Activated CD4-positive, alpha-beta memory T cell treated with anti-CD3 and anti-CD28 coated beads for 36 hours (primary cell): ENCODE results near the gene PLD1. TPM values are rescaled to one million over a fixed set of nuclear protein-coding genes. Genes with fewer than 3 reads are reported as not detected.

Experiments used
- CTCF ChIA-PET: fragments of 350-600 bp; sonication (Branson Sonifier 250); formaldehyde crosslinking; loops from one replicate; lab custom pipeline; 2021; ENCODE audit warnings: antibody characterized with exemption, inconsistent platforms; lab: Charles Lee
- POLR2A ChIA-PET: fragments of 350-600 bp; sonication (Branson Sonifier 250); formaldehyde crosslinking; loops from one replicate; lab custom pipeline; 2021; ENCODE audit warnings: antibody characterized with exemption; lab: Charles Lee
- DNase-seq: peaks from one replicate; pipeline ENCODE4 v3.0.0-alpha.2; 2020
- H3K27ac Mint-ChIP-seq: one replicate; pipeline ENCODE4 v1.8.0; 2021; ENCODE audit warnings: mixed read lengths
- H3K27me3 Mint-ChIP-seq: one replicate; pipeline ENCODE4 v1.8.0; 2021; ENCODE audit warnings: mixed read lengths
- H3K36me3 Mint-ChIP-seq: one replicate; pipeline ENCODE4 v1.8.0; 2021; ENCODE audit warnings: mixed read lengths
- H3K4me1 Mint-ChIP-seq: one replicate; pipeline ENCODE4 v1.8.0; 2021; ENCODE audit warnings: low read depth, mixed read lengths
- H3K4me3 Mint-ChIP-seq: one replicate; pipeline ENCODE4 v1.8.0; 2021; ENCODE audit warnings: mild to moderate bottlenecking, mixed read lengths
- H3K9me3 Mint-ChIP-seq: one replicate; pipeline ENCODE4 v1.8.0; 2021; ENCODE audit warnings: mixed read lengths
- intact Hi-C: fragments of 100-400 bp; cut with micrococcal nuclease; formaldehyde crosslinking; loops from one replicate; pipeline ENCODE4 v1.15.1; 2023
- total RNA-seq, 2 experiments: library from RNA; stranded (reverse); gene quantifications; one replicate each; pipeline ENCODE4 v1.2.3, GENCODE V29; 2021

Gene PLD1
- total RNA-seq, 2 experiments from 2014 or later, result 0.99 to 1.4 TPM

GRCh38 chr3:171678971-171679492 lies 131.3 kb downstream of the PLD1 start:
- H3K4me1 Mint-ChIP-seq, result no peaks in the 10 kb centered on the region
- no peaks in the 10 kb centered on the region for H3K36me3 Mint-ChIP-seq
- peaks cover 11% of the 10 kb centered on the region for H3K27me3 Mint-ChIP-seq
- ChIA-PET POLR2A (no interaction called here), CTCF (interaction anchor here (0.9 kb wide), 1 partner anchor 94 kb away, joined by 3 read pairs; no protein-coding TSS in a partner anchor)
- H3K27ac Mint-ChIP-seq, result no peak overlapping the region
- intact Hi-C loops, result no loop called here
- H3K4me3 Mint-ChIP-seq, result no peak overlapping the region
- H3K9me3 Mint-ChIP-seq, result no peaks in the 10 kb centered on the region
- DNase-seq, result no peak

GRCh38 chr3:171677706-171678105 lies 132.6 kb downstream of the PLD1 start:
- H3K27me3 Mint-ChIP-seq, result no peaks in the 10 kb centered on the region
- H3K4me3 Mint-ChIP-seq, result no peak overlapping the region
- DNase-seq, result no peak
- no peak overlapping the region for H3K27ac Mint-ChIP-seq
- no peaks in the 10 kb centered on the region for H3K9me3 Mint-ChIP-seq
- intact Hi-C loops, result no loop called here
- no peaks in the 10 kb centered on the region for H3K4me1 Mint-ChIP-seq
- ChIA-PET CTCF (no interaction called here), POLR2A (no interaction called here)
- no peaks in the 10 kb centered on the region for H3K36me3 Mint-ChIP-seq

GRCh38 chr3:171676601-171677175 lies 133.6 kb downstream of the PLD1 start:
- no peak overlapping the region for H3K27ac Mint-ChIP-seq
- H3K4me1 Mint-ChIP-seq, result no peaks in the 10 kb centered on the region
- no peaks in the 10 kb centered on the region for H3K36me3 Mint-ChIP-seq
- H3K4me3 Mint-ChIP-seq, result no peak overlapping the region
- CTCF ChIA-PET, result no interaction called here
- H3K9me3 Mint-ChIP-seq, result no peaks in the 10 kb centered on the region
- no peak for DNase-seq
- H3K27me3 Mint-ChIP-seq, result no peaks in the 10 kb centered on the region
- POLR2A ChIA-PET, result no interaction called here
- intact Hi-C loops, result no loop called here

- Mint-ChIP-seq H3K27ac (no peak overlapping the region), H3K27me3 (no peaks in the 10 kb centered on the region), H3K4me1 (no peaks in the 10 kb centered on the region), H3K36me3 (no peaks in the 10 kb centered on the region), H3K4me3 (no peak overlapping the region), H3K9me3 (no peaks in the 10 kb centered on the region)
- intact Hi-C loops, result no loop called here
- ChIA-PET POLR2A (no interaction called here), CTCF (no interaction called here)
- DNase-seq, result no peak
These were observed 136.3 kb downstream of the PLD1 start for GRCh38 chr3:171673951-171674350.

- H3K9me3 Mint-ChIP-seq, result no peaks in the 10 kb centered on the region
- H3K4me1 Mint-ChIP-seq, result no peaks in the 10 kb centered on the region
- H3K36me3 Mint-ChIP-seq, result no peaks in the 10 kb centered on the region
- DNase-seq, result no peak
- intact Hi-C loops, result no loop called here
- CTCF ChIA-PET, result no interaction called here
- H3K27me3 Mint-ChIP-seq, result no peaks in the 10 kb centered on the region
- H3K4me3 Mint-ChIP-seq, result no peak overlapping the region
- no peak overlapping the region for H3K27ac Mint-ChIP-seq
- POLR2A ChIA-PET, result interaction anchor here (0.6 kb wide), 2 partner anchors 525 to 661 kb away, joined by 3 to 5 read pairs; no protein-coding TSS in a partner anchor
These were observed 137.7 kb downstream of the PLD1 start for GRCh38 chr3:171672538-171672937.

GRCh38 chr3:171672124-171672523 lies 138.2 kb downstream of the PLD1 start:
- intact Hi-C loops, result no loop called here
- Mint-ChIP-seq H3K27ac (no peak overlapping the region), H3K9me3 (no peaks in the 10 kb centered on the region), H3K4me1 (no peaks in the 10 kb centered on the region), H3K4me3 (no peak overlapping the region), H3K27me3 (no peaks in the 10 kb centered on the region), H3K36me3 (no peaks in the 10 kb centered on the region)
- POLR2A ChIA-PET, result no interaction called here
- no peak for DNase-seq
- CTCF ChIA-PET, result no interaction called here

- Mint-ChIP-seq H3K36me3 (no peaks in the 10 kb centered on the region), H3K4me1 (no peaks in the 10 kb centered on the region), H3K27me3 (no peaks in the 10 kb centered on the region), H3K4me3 (no peak overlapping the region), H3K27ac (no peak overlapping the region), H3K9me3 (no peaks in the 10 kb centered on the region)
- DNase-seq, result no peak
- intact Hi-C loops, result no loop called here
- ChIA-PET CTCF (no interaction called here), POLR2A (no interaction called here)
These were observed 138.6 kb downstream of the PLD1 start for GRCh38 chr3:171671709-171672108.

- no peak overlapping the region for H3K27ac Mint-ChIP-seq
- peaks cover 2% of the 10 kb centered on the region for H3K27me3 Mint-ChIP-seq
- no peak for DNase-seq
- intact Hi-C loops, result no loop called here
- ChIA-PET CTCF (no interaction called here), POLR2A (no interaction called here)
- H3K4me3 Mint-ChIP-seq, result no peak overlapping the region
- no peaks in the 10 kb centered on the region for H3K36me3 Mint-ChIP-seq
- H3K4me1 Mint-ChIP-seq, result no peaks in the 10 kb centered on the region
- no peaks in the 10 kb centered on the region for H3K9me3 Mint-ChIP-seq
These were observed 143.8 kb downstream of the PLD1 start for GRCh38 chr3:171666516-171666915.

GRCh38 chr3:171663805-171664204 lies 146.5 kb downstream of the PLD1 start:
- intact Hi-C loops, result no loop called here
- no peaks in the 10 kb centered on the region for H3K9me3 Mint-ChIP-seq
- DNase-seq, result no peak
- no peak overlapping the region for H3K4me3 Mint-ChIP-seq
- no peaks in the 10 kb centered on the region for H3K4me1 Mint-ChIP-seq
- no peaks in the 10 kb centered on the region for H3K36me3 Mint-ChIP-seq
- peaks cover 2% of the 10 kb centered on the region for H3K27me3 Mint-ChIP-seq
- ChIA-PET POLR2A (no interaction called here), CTCF (no interaction called here)
- no peak overlapping the region for H3K27ac Mint-ChIP-seq

- intact Hi-C loops, result no loop called here
- H3K4me3 Mint-ChIP-seq, result no peak overlapping the region
- no peaks in the 10 kb centered on the region for H3K9me3 Mint-ChIP-seq
- H3K27me3 Mint-ChIP-seq, result peaks cover 2% of the 10 kb centered on the region
- DNase-seq, result no peak
- ChIA-PET POLR2A (no interaction called here), CTCF (no interaction called here)
- no peaks in the 10 kb centered on the region for H3K4me1 Mint-ChIP-seq
- H3K27ac Mint-ChIP-seq, result no peak overlapping the region
- no peaks in the 10 kb centered on the region for H3K36me3 Mint-ChIP-seq
These were observed 148.8 kb downstream of the PLD1 start for GRCh38 chr3:171661484-171661883.

GRCh38 chr3:171660188-171660587 lies 150.1 kb downstream of the PLD1 start:
- H3K36me3 Mint-ChIP-seq, result no peaks in the 10 kb centered on the region
- no peaks in the 10 kb centered on the region for H3K9me3 Mint-ChIP-seq
- H3K4me1 Mint-ChIP-seq, result no peaks in the 10 kb centered on the region
- peaks cover 2% of the 10 kb centered on the region for H3K27me3 Mint-ChIP-seq
- CTCF ChIA-PET, result no interaction called here
- DNase-seq, result no peak
- no peak overlapping the region for H3K4me3 Mint-ChIP-seq
- no peak overlapping the region for H3K27ac Mint-ChIP-seq
- POLR2A ChIA-PET, result no interaction called here
- intact Hi-C loops, result no loop called here

- Mint-ChIP-seq H3K27ac (no peak overlapping the region), H3K36me3 (no peaks in the 10 kb centered on the region), H3K4me3 (no peak overlapping the region), H3K9me3 (no peaks in the 10 kb centered on the region), H3K27me3 (peaks cover 2% of the 10 kb centered on the region), H3K4me1 (no peaks in the 10 kb centered on the region)
- POLR2A ChIA-PET, result no interaction called here
- CTCF ChIA-PET, result no interaction called here
- no peak for DNase-seq
- intact Hi-C loops, result no loop called here
These were observed 151.4 kb downstream of the PLD1 start for GRCh38 chr3:171658841-171659240.

- H3K27me3 Mint-ChIP-seq, result no peaks in the 10 kb centered on the region
- DNase-seq, result no peak
- no peaks in the 10 kb centered on the region for H3K36me3 Mint-ChIP-seq
- POLR2A ChIA-PET, result interaction anchor here (0.6 kb wide), 1 partner anchor 56 kb away, joined by 3 read pairs; no protein-coding TSS in a partner anchor
- no peaks in the 10 kb centered on the region for H3K4me1 Mint-ChIP-seq
- H3K4me3 Mint-ChIP-seq, result no peak overlapping the region
- H3K9me3 Mint-ChIP-seq, result no peaks in the 10 kb centered on the region
- CTCF ChIA-PET, result no interaction called here
- H3K27ac Mint-ChIP-seq, result no peak overlapping the region
- intact Hi-C loops, result no loop called here
These were observed 155.5 kb downstream of the PLD1 start for GRCh38 chr3:171654809-171655208.
